DND-41 (cell line): ENCODE measurements around the gene DDIAS.

Experiments
- ATAC-seq: fragments of 200-7000 bp; cut with Tn5 transposase; 3 replicates; pipeline ENCODE4 v1.9.1; 2021; ENCODE audit warnings: low read depth; ENCODE audit not compliant: insufficient read depth
- DNase-seq: peaks from one replicate; pipeline ENCODE4 v3.0.0-alpha.2; 2020
- H2AFZ ChIP-seq: 2 replicates; pipeline ENCODE4 v1.6.0; 2012; ENCODE audit warnings: low read depth, low read length
- H3K27ac ChIP-seq: 2 replicates; pipeline ENCODE4 v1.5.1; 2012; ENCODE audit warnings: low read length, inconsistent platforms
- H3K27me3 ChIP-seq: fragments of 200-600 bp; sonication (generic); 2 replicates; pipeline ENCODE4 v1.6.0; 2012; ENCODE audit warnings: low read length, mild to moderate bottlenecking, inconsistent platforms; ENCODE audit not compliant: insufficient read depth, poor library complexity
- H3K36me3 ChIP-seq: 2 replicates; pipeline ENCODE4 v1.5.1; 2012; ENCODE audit warnings: low read length, inconsistent platforms; ENCODE audit not compliant: insufficient read depth
- H3K4me1 ChIP-seq: 2 replicates; pipeline ENCODE4 v1.5.1; 2012; ENCODE audit warnings: mild to moderate bottlenecking, low read length; ENCODE audit not compliant: insufficient read depth
- H3K4me2 ChIP-seq: 2 replicates; pipeline ENCODE4 v1.6.0; 2012; ENCODE audit warnings: mild to moderate bottlenecking, moderate library complexity, low read length, inconsistent platforms; ENCODE audit not compliant: insufficient read depth
- H3K4me3 ChIP-seq, 2 experiments: fragments of 200-600 bp in 1 of 2; shearing (Covaris generic) in 1 of 2; 2 replicates each; pipeline ENCODE4 v1.5.1; 2012 to 2016; ENCODE audit warnings: inconsistent platforms in 2 of 2, low read length in 2 of 2, mild to moderate bottlenecking in 2 of 2, low read depth in 1 of 2, moderate library complexity in 1 of 2
- H3K79me2 ChIP-seq: 2 replicates; pipeline ENCODE4 v1.6.0; 2012; ENCODE audit warnings: low read length, inconsistent platforms; ENCODE audit not compliant: insufficient read depth
- H3K9ac ChIP-seq: 2 replicates; pipeline ENCODE4 v1.6.0; 2012; ENCODE audit warnings: low read depth, mild to moderate bottlenecking, inconsistent platforms, low read length, moderate library complexity
- H3K9me3 ChIP-seq: 2 replicates; pipeline ENCODE4 v1.5.1; 2012; ENCODE audit warnings: low read length, moderate library complexity, mild to moderate bottlenecking, inconsistent platforms; ENCODE audit not compliant: insufficient read depth, severe bottlenecking
- H4K20me1 ChIP-seq: 2 replicates; pipeline ENCODE4 v1.6.0; 2012; ENCODE audit warnings: low read length; ENCODE audit not compliant: insufficient read depth
- EZH2 ChIP-seq: IDR thresholded peaks from 3 replicates; pipeline ENCODE4 v1.6.1; 2012; ENCODE audit warnings: borderline replicate concordance, low read depth, mild to moderate bottlenecking, moderate library complexity, low read length, inconsistent platforms; ENCODE audit not compliant: severe bottlenecking
- TF ChIP-seq, protein P1 (sequence below): IDR thresholded peaks from 2 replicates; pipeline ENCODE4 v1.5.1; 2012; ENCODE audit warnings: borderline replicate concordance, low read length, moderate library complexity, mild to moderate bottlenecking; ENCODE audit not compliant: poor library complexity, severe bottlenecking; ENCODE audit errors: extremely low read depth

DDIAS gene

DNA sequence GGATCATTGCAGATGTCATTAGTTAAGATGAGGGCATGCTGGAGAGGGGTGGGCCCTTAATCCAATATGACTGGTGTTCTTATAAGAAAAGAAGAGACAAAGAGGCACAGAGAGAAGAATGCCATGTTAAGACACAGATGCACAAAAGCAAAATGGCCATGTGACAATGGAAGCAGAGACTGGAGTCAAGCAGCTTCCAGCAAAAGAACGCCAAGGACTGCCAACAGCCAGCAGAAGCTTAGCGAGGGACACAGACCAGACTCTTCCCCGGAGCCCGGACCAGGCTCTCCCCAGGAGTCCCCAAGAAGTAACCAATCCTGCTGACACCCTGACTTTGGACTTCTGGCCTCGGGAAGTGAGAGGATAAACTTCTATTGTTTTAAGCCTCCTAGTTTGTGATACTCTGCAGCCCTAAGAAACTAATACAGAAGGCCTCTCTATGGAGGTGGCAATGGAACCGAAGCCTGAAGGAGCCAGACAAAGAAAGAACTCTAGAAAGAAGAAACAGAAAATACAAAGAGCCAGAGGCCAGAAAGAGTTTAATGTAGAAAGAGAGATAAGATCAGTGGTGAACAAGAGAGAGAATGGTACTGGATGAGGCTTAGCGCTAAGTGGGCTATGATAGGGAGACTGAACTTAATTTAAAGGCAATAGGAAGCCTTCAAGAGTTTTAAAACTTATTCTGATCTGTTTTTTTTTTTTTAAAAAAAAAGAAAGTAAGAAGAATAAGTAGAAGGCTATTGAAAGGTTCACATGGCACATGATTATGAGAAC lies 29.0 kb upstream of the DDIAS start:
- Histone ChIP-seq H4K20me1 (no peaks in the 10 kb centered on the region), H3K79me2 (no peaks in the 10 kb centered on the region), H3K36me3 (no peaks in the 10 kb centered on the region), H3K27me3 (no peaks in the 10 kb centered on the region), H3K9me3 (no peaks in the 10 kb centered on the region), H3K9ac (no peak overlapping the region), H3K4me2 (no peak overlapping the region), H2AFZ (no peak overlapping the region), H3K4me3 (no peak overlapping the region), H3K4me1 (no peaks in the 10 kb centered on the region), H3K27ac (no peak overlapping the region)
- DNase-seq (no peak), ATAC-seq (no peak)
- no peak for TF ChIP-seq EZH2
- TF ChIP-seq, protein P1, sequence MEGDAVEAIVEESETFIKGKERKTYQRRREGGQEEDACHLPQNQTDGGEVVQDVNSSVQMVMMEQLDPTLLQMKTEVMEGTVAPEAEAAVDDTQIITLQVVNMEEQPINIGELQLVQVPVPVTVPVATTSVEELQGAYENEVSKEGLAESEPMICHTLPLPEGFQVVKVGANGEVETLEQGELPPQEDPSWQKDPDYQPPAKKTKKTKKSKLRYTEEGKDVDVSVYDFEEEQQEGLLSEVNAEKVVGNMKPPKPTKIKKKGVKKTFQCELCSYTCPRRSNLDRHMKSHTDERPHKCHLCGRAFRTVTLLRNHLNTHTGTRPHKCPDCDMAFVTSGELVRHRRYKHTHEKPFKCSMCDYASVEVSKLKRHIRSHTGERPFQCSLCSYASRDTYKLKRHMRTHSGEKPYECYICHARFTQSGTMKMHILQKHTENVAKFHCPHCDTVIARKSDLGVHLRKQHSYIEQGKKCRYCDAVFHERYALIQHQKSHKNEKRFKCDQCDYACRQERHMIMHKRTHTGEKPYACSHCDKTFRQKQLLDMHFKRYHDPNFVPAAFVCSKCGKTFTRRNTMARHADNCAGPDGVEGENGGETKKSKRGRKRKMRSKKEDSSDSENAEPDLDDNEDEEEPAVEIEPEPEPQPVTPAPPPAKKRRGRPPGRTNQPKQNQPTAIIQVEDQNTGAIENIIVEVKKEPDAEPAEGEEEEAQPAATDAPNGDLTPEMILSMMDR = no peak

DNA sequence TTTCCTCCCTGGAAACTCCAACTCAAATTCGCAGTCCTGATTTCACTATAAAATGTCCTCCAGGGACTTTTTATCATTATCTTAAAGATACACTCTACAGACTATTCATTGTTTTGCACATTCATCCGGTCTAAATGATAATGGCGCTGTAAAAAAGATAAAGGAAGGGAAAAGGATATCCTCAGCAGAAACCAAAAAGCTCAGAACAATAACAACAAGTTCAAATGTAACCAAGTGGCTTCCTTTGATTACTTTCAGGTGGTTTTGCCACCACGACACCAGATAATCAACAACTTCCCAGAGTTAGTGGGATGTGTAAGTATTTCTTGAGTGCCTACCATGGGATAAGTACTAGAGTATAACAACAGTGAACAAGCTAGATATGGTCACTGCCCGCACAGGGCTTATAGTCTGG lies 27.6 kb upstream of the DDIAS start:
- H3K79me2 ChIP-seq = no peaks in the 10 kb centered on the region
- no peaks in the 10 kb centered on the region for H3K36me3 ChIP-seq
- no peak overlapping the region for H3K4me3 ChIP-seq
- no peaks in the 10 kb centered on the region for H3K27me3 ChIP-seq
- DNase-seq (no peak), ATAC-seq (no peak)
- TF ChIP-seq, protein P1 = no peak
- TF ChIP-seq EZH2 = no peak
- H3K4me1 ChIP-seq = no peaks in the 10 kb centered on the region
- no peak overlapping the region for H3K4me2 ChIP-seq
- H3K9ac ChIP-seq = no peak overlapping the region
- H4K20me1 ChIP-seq = no peaks in the 10 kb centered on the region
- no peak overlapping the region for H3K27ac ChIP-seq
- no peak overlapping the region for H2AFZ ChIP-seq
- H3K9me3 ChIP-seq = no peaks in the 10 kb centered on the region

DNA sequence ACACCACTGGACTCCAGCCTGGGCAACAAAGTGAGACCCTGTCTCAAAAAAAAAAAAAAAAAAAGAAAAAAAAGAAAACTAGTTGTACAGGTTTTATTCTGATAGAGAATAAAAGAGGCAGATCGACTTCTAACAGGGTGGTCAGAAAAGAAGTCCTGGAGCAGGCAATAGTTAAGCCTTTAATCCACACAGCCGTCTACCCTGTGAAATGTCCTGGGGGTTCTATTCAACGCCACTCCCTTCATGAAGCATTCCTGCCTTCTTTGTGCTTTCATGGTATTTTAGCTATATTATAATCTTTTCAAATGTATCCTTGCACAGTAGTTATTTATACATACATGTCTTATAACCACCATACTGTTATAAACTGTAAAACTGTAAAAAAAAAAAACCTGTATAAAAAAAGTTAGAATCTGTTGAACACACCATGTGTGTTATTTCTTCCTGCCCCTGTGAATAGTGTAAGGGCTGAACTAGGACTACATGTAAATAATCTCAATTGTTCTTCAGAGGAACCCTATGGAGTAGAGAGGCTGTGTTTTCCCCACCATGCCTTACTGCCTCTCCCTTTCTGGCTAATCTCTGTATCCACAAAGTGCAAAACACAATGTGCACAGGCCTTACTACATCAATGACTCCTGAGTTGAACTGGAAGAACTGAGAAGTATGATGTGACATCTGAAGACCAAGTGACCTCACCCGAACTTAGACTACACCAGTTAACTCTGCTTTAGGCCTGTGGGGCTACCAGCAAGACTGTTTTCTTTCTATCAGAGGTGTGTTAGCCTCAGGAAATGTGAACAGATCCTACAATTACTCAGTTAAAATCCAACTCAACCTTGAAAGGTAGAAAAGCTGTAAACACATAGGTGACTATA lies 26.7 kb upstream of the DDIAS start:
- no peak overlapping the region for H3K27ac ChIP-seq
- no peak overlapping the region for H3K4me3 ChIP-seq
- H3K9me3 ChIP-seq = no peaks in the 10 kb centered on the region
- ATAC-seq = no peak
- no peaks in the 10 kb centered on the region for H3K79me2 ChIP-seq
- H3K4me1 ChIP-seq = no peaks in the 10 kb centered on the region
- no peaks in the 10 kb centered on the region for H3K27me3 ChIP-seq
- TF ChIP-seq, protein P1 = no peak
- no peak for TF ChIP-seq EZH2
- H3K36me3 ChIP-seq = no peaks in the 10 kb centered on the region
- H2AFZ ChIP-seq = no peak overlapping the region
- no peaks in the 10 kb centered on the region for H4K20me1 ChIP-seq
- no peak overlapping the region for H3K9ac ChIP-seq
- H3K4me2 ChIP-seq = no peak overlapping the region
- DNase-seq = no peak
